ENCODE results near the gene UNC5A. TPM values are rescaled to one million over a fixed set of nuclear protein-coding genes. Genes with fewer than 3 reads are reported as not detected.

UNC5A gene
- total and polyA plus RNA-seq, 9 of the 15 experiments (the other 6 are each of a cell fraction or from before 2014, with no cell fraction given) = not detected

GRCh38 chr5:176848651-176849050 is 38.3 kb downstream of the UNC5A start:
- H3K27me3 ChIP-seq (ENCODE audit: control insufficient read depth in 2 of 2, insufficient read depth in 2 of 2, low read length in 2 of 2) = peaks cover 59 to 93% of the 10 kb centered on the region in 2 experiments
- BruUV-seq (replicated peaks) = no TSS peak
- H3K36me3 ChIP-seq (ENCODE audit: control insufficient read depth, insufficient read depth, low read length) = no peaks in the 10 kb centered on the region
- H3K79me2 ChIP-seq (ENCODE audit: control insufficient read depth, insufficient read depth, low read length) = no peaks in the 10 kb centered on the region
- DNase-seq (ENCODE audit: extremely low read depth in 1 of 4, low spot score in 3 of 4) = no peak
- no peak overlapping the region for H3K27ac ChIP-seq (ENCODE audit: extremely low read depth, low read depth, low read length)
- no peaks in the 10 kb centered on the region for H3K9me3 ChIP-seq (replicated peaks; ENCODE audit: control insufficient read depth, insufficient read depth, low read depth, low read length)
- WGBS (ENCODE audit: insufficient coverage, low coverage, missing lambda C conversion rate) = 0% methylated on average over 13 of the region's 13 CpGs
- H3K4me1 ChIP-seq (replicated peaks in 1 of 2; ENCODE audit: control insufficient read depth in 2 of 2, insufficient read depth in 2 of 2, low read length in 2 of 2) = peaks cover 0 to 26% of the 10 kb centered on the region in 2 experiments; a peak in 2 of 5 replicates
- ChIA-PET POLR2A (interaction anchor here (2.3 kb wide), 1 partner anchor 9 kb away, joined by 7 read pairs; no protein-coding TSS in a partner anchor), CTCF (ENCODE audit: low intra/inter-chr PET ratio) (no interaction called here)
- FAIRE-seq = no peak
- H3K9me1 ChIP-seq (ENCODE audit: control insufficient read depth, insufficient read depth, low read length) = no peaks in the 10 kb centered on the region
- in situ Hi-C loops (cut with MboI) (no loop called here), intact Hi-C loops (cut with micrococcal nuclease) (no loop called here)
- no peak overlapping the region for H2AFZ ChIP-seq (ENCODE audit: low read depth, low read length)
- H3K4me2 ChIP-seq (ENCODE audit: insufficient read depth, low read length) = no peak overlapping the region
- H3K9ac ChIP-seq (ENCODE audit: insufficient read depth in 1 of 2, low read depth in 2 of 2, low read length in 2 of 2) = no peak overlapping the region
- ATAC-seq = no peak
- H3K4me3 ChIP-seq = no peak overlapping the region
- H4K20me1 ChIP-seq (replicated peaks; ENCODE audit: control insufficient read depth, insufficient read depth, low read length) = peaks cover 12% of the 10 kb centered on the region; the same call in 1 of the 2 replicates
- no peak for TF ChIP-seq PTTG1 (tag; IDR thresholded peaks at IDR 0.05; ENCODE audit: low read depth)
- TF ChIP-seq ELF2 (CRISPR knock-in tag; IDR thresholded peaks at IDR 0.05) = no peak
- TF ChIP-seq ZBTB7A (IDR thresholded peaks at IDR 0.05; ENCODE audit: borderline replicate concordance, control insufficient read depth, low read depth, low read length) = no peak
- no peak for TF ChIP-seq ZSCAN29 (IDR thresholded peaks at IDR 0.05)
- TF ChIP-seq ILK (tag; IDR thresholded peaks at IDR 0.05; ENCODE audit: borderline replicate concordance, low read depth) = no peak
- TF ChIP-seq ETV5 (CRISPR knock-in tag; IDR thresholded peaks at IDR 0.05; ENCODE audit: low read depth) = no peak
- TF ChIP-seq, protein P1, sequence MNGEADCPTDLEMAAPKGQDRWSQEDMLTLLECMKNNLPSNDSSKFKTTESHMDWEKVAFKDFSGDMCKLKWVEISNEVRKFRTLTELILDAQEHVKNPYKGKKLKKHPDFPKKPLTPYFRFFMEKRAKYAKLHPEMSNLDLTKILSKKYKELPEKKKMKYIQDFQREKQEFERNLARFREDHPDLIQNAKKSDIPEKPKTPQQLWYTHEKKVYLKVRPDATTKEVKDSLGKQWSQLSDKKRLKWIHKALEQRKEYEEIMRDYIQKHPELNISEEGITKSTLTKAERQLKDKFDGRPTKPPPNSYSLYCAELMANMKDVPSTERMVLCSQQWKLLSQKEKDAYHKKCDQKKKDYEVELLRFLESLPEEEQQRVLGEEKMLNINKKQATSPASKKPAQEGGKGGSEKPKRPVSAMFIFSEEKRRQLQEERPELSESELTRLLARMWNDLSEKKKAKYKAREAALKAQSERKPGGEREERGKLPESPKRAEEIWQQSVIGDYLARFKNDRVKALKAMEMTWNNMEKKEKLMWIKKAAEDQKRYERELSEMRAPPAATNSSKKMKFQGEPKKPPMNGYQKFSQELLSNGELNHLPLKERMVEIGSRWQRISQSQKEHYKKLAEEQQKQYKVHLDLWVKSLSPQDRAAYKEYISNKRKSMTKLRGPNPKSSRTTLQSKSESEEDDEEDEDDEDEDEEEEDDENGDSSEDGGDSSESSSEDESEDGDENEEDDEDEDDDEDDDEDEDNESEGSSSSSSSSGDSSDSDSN (IDR thresholded peaks at IDR 0.05; ENCODE audit: borderline replicate concordance in 1 of 2, low read depth in 2 of 2, low read length in 2 of 2) = no peak
- no peak for TF ChIP-seq SOX6 (IDR thresholded peaks at IDR 0.05)
- no peak for TF ChIP-seq TEAD4 (IDR thresholded peaks at IDR 0.05; ENCODE audit: low read length)
- no peak for TF ChIP-seq TEAD4 (CRISPR knock-in tag; IDR thresholded peaks at IDR 0.05; ENCODE audit: borderline replicate concordance)
- TF ChIP-seq, protein P2, sequence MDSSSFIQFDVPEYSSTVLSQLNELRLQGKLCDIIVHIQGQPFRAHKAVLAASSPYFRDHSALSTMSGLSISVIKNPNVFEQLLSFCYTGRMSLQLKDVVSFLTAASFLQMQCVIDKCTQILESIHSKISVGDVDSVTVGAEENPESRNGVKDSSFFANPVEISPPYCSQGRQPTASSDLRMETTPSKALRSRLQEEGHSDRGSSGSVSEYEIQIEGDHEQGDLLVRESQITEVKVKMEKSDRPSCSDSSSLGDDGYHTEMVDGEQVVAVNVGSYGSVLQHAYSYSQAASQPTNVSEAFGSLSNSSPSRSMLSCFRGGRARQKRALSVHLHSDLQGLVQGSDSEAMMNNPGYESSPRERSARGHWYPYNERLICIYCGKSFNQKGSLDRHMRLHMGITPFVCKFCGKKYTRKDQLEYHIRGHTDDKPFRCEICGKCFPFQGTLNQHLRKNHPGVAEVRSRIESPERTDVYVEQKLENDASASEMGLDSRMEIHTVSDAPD (CRISPR knock-in tag; IDR thresholded peaks at IDR 0.05) = no peak
- no peak for TF ChIP-seq GATAD2B (IDR thresholded peaks at IDR 0.05; ENCODE audit: borderline replicate concordance)
- TF ChIP-seq, protein P3, sequence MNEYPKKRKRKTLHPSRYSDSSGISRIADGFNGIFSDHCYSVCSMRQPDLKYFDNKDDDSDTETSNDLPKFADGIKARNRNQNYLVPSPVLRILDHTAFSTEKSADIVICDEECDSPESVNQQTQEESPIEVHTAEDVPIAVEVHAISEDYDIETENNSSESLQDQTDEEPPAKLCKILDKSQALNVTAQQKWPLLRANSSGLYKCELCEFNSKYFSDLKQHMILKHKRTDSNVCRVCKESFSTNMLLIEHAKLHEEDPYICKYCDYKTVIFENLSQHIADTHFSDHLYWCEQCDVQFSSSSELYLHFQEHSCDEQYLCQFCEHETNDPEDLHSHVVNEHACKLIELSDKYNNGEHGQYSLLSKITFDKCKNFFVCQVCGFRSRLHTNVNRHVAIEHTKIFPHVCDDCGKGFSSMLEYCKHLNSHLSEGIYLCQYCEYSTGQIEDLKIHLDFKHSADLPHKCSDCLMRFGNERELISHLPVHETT (CRISPR knock-in tag; conservative IDR thresholded peaks at IDR 0.05 in 1 of 2, IDR thresholded peaks at IDR 0.05 in 1 of 2) = no peak
- TF ChIP-seq, protein P4, sequence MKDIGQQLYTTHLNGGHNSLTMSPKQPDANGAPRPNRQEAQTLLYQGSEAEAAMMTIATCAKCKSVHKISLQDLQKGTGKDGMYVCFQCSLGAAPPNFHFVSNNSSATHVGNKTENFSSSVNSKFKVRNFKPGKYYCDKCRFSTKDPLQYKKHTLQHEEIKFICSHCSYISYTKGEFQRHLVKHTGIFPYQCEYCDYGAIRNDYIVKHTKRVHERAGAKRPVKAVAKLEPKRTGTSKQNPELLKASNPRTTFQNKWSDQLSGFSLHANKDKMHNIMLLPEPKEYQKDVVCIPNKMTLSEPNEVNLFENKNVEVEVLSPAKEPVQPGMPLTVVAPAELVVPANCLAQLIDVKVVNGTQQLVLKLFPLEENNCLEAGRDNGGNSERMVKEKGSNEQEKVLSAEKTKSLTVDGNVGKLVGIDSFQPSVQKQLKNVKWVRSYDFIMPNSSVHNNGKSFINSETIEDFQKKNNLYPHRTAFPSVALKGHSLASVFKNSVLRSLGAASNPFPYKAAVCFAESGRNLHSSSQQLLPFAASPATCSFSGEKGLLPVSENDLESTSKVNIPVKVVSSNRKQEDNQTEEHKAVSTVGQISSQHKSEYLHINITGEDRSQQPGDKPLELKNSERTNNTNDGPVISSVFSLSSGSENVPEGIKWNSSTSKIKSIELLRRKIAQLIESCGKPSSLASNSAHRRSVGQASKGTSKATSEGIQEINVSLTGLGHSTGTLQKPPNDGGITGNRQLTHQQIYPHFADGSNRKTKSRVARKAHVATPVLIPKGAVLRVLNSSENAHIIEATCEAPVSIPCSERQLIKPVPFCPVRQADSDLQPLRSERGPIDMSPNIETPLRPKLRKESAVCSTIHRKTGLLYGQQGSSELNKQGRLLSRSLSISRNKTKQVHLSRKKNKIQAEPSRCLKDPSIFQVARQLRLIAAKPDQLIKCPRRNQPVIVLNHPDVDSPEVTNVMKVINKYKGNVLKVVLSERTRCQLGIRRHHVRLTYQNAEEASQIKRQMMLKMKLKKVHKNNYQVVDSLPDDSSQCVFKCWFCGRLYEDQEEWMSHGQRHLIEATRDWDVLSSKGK (CRISPR knock-in tag; IDR thresholded peaks at IDR 0.05) = no peak
